CD14-positive monocyte (primary cell): ENCODE results near the gene ST7. TPM values are rescaled to one million over a fixed set of nuclear protein-coding genes. Genes with fewer than 3 reads are reported as not detected.

ENCODE experiments used
- DNase-seq, 3 donors: peaks; one replicate each; pipeline ENCODE4 v3.0.0-alpha.2; 2011 to 2022
- H2AFZ ChIP-seq: 2 replicates; pipeline ENCODE4 v1.6.0; 2012; ENCODE audit warnings: mild to moderate bottlenecking, low read depth, low read length, inconsistent platforms; ENCODE audit not compliant: insufficient read depth, poor library complexity, severe bottlenecking
- H3K27ac ChIP-seq, 2 donors: 1 replicate in 1 of 2; 2 replicates in 1 of 2; pipeline ENCODE4 v1.5.1; 2012 to 2013; ENCODE audit warnings: low read length in 2 of 2, control low read depth in 1 of 2, inconsistent platforms in 1 of 2, low read depth in 1 of 2, mild to moderate bottlenecking in 1 of 2
- H3K27me3 ChIP-seq, 2 donors: one replicate each; pipeline versions ENCODE4 v1.6.0 to v1.6.1; 2011 to 2013; ENCODE audit warnings: low read length in 2 of 2; ENCODE audit not compliant: control insufficient read depth in 2 of 2, insufficient read depth in 2 of 2
- H3K36me3 ChIP-seq, 2 donors: replicated peaks in 1 of 2; 1 replicate in 1 of 2; 2 replicates in 1 of 2; pipeline versions ENCODE4 v1.5.1 to v1.6.1; 2012 to 2013; ENCODE audit warnings: low read length in 2 of 2, control low read depth in 1 of 2, inconsistent platforms in 1 of 2, mild to moderate bottlenecking in 1 of 2; ENCODE audit not compliant: insufficient read depth in 2 of 2, control insufficient read depth in 1 of 2
- H3K4me1 ChIP-seq, 2 donors: 1 replicate in 1 of 2; 2 replicates in 1 of 2; pipeline versions ENCODE4 v1.5.1 to v1.6.1; 2012 to 2013; ENCODE audit warnings: low read length in 2 of 2, control low read depth in 1 of 2, inconsistent platforms in 1 of 2, mild to moderate bottlenecking in 1 of 2, moderate library complexity in 1 of 2; ENCODE audit not compliant: insufficient read depth in 2 of 2, control insufficient read depth in 1 of 2
- H3K4me2 ChIP-seq: replicated peaks from 2 replicates; pipeline ENCODE3; 2012; ENCODE audit warnings: low read length, moderate library complexity, mild to moderate bottlenecking; ENCODE audit not compliant: poor library complexity, severe bottlenecking; ENCODE audit errors: extremely low read depth
- H3K4me3 ChIP-seq, 3 experiments: fragments of 200-600 bp in 1 of 3; sonication (generic) in 1 of 3; replicated peaks in 1 of 3; 1 replicate in 2 of 3; 2 replicates in 1 of 3; pipeline ENCODE4 v1.5.1; 2011 to 2013; ENCODE audit warnings: low read length in 3 of 3, mild to moderate bottlenecking in 3 of 3, control low read depth in 2 of 3, low read depth in 2 of 3, inconsistent platforms in 1 of 3, moderate library complexity in 1 of 3
- H3K79me2 ChIP-seq: 2 replicates; pipeline ENCODE4 v1.6.0; 2012; ENCODE audit warnings: mild to moderate bottlenecking, control low read depth, inconsistent platforms, low read length, moderate library complexity; ENCODE audit not compliant: insufficient read depth
- H3K9ac ChIP-seq: 2 replicates; pipeline ENCODE4 v1.6.0; 2017; ENCODE audit warnings: low read length, mild to moderate bottlenecking; ENCODE audit not compliant: insufficient read depth, poor library complexity, severe bottlenecking
- H3K9me3 ChIP-seq, 2 donors: replicated peaks in 1 of 2; 1 replicate in 1 of 2; 2 replicates in 1 of 2; pipeline versions ENCODE4 v1.5.1 to v1.6.1; 2012 to 2013; ENCODE audit warnings: low read length in 2 of 2, control low read depth in 1 of 2; ENCODE audit not compliant: control insufficient read depth in 1 of 2, insufficient read depth in 1 of 2
- H4K20me1 ChIP-seq: 2 replicates; pipeline ENCODE4 v1.6.0; 2012; ENCODE audit warnings: mild to moderate bottlenecking, low read length, control low read depth, moderate library complexity; ENCODE audit not compliant: insufficient read depth
- H3K27ac Mint-ChIP-seq, 7 donors: one replicate each; pipeline ENCODE4 v1.8.0; 2020; ENCODE audit warnings: mild to moderate bottlenecking in 7 of 7, mixed read lengths in 7 of 7, moderate library complexity in 6 of 7, inconsistent platforms in 2 of 7
- H3K27me3 Mint-ChIP-seq, 3 donors: one replicate each; pipeline ENCODE4 v1.8.0; 2021 to 2022; ENCODE audit warnings: low read depth in 3 of 3, mild to moderate bottlenecking in 3 of 3, mixed read lengths in 3 of 3, moderate library complexity in 3 of 3, inconsistent platforms in 1 of 3
- H3K36me3 Mint-ChIP-seq, 2 donors: one replicate each; pipeline ENCODE4 v1.8.0; 2020; ENCODE audit warnings: mixed read lengths in 2 of 2, inconsistent platforms in 1 of 2, mild to moderate bottlenecking in 1 of 2
- H3K4me1 Mint-ChIP-seq: one replicate; pipeline ENCODE4 v1.8.0; 2020; ENCODE audit warnings: mild to moderate bottlenecking, mixed read lengths
- H3K4me3 Mint-ChIP-seq, 2 donors: one replicate each; pipeline ENCODE4 v1.8.0; 2020; ENCODE audit warnings: mild to moderate bottlenecking in 2 of 2, mixed read lengths in 2 of 2, moderate library complexity in 1 of 2
- H3K9me3 Mint-ChIP-seq, 7 donors: one replicate each; pipeline ENCODE4 v1.8.0; 2020 to 2022; ENCODE audit warnings: mixed read lengths in 7 of 7, mild to moderate bottlenecking in 6 of 7, moderate library complexity in 6 of 7, inconsistent platforms in 2 of 7
- CTCF ChIP-seq: fragments of 200-600 bp; IDR thresholded peaks from one replicate; pipeline ENCODE4 v1.8.0; 2022; ENCODE audit warnings: antibody characterized with exemption, mild to moderate bottlenecking
- WGBS: methylation state at CpG from one replicate; pipeline ENCODE4 v1.1.5; 2013; ENCODE audit warnings: missing lambda C conversion rate; ENCODE audit not compliant: insufficient coverage; 5-methylcytosine and 5-hydroxymethylcytosine counted together
- intact Hi-C, 2 donors: fragments of 100-400 bp; cut with micrococcal nuclease; formaldehyde crosslinking; loops; one replicate each; pipeline versions ENCODE4 v1.15.0 to v1.15.1; 2023
- polyA plus RNA-seq, 3 donors: library from polyadenylated mRNA; depleted of rRNA in 1 of 3; unstranded in 2 of 3; stranded (reverse) in 1 of 3; fragments of 300-500 nt in 2 of 3; fragments of >200 nt in 1 of 3; fragmentation: Illumina TruSeq in 2 of 3; gene quantifications; 1 replicate in 2 of 3; 2 replicates in 1 of 3; pipeline ENCODE4 v1.2.3, GENCODE V29; 2012 to 2021

ST7 gene
- polyA plus RNA-seq, 3 donors: 3.6 to 5.5 (median 4.1) TPM

- H3K36me3 Mint-ChIP-seq: peaks cover 11 to 14% of the 10 kb centered on the region in 2 donors
- no peak for TF ChIP-seq CTCF
- DNase-seq: no peak
- no CpG with 5 or more reads among the region's 5 CpGs for WGBS
- Histone ChIP-seq H3K9me3 (no peaks in the 10 kb centered on the region), H3K4me2 (no peak overlapping the region), H3K36me3 (peaks cover 0 to 8% of the 10 kb centered on the region in 2 donors), H3K79me2 (no peaks in the 10 kb centered on the region), H3K9ac (no peak overlapping the region), H3K4me1 (no peaks in the 10 kb centered on the region), H3K27me3 (no peaks in the 10 kb centered on the region), H4K20me1 (peaks cover 33% of the 10 kb centered on the region), H3K27ac (no peak overlapping the region), H2AFZ (no peak overlapping the region), H3K4me3 (no peak overlapping the region)
- H3K27ac Mint-ChIP-seq: no peak overlapping the region
- H3K27me3 Mint-ChIP-seq: peaks cover 0 to 5% (median 2%) of the 10 kb centered on the region in 3 donors
- peaks cover 5% of the 10 kb centered on the region for H3K4me1 Mint-ChIP-seq
- intact Hi-C loops: loop anchor here in 1 of 2 donors (5.0 kb wide), 1 partner anchor 203 kb away; no protein-coding TSS in a partner anchor
- no peak overlapping the region for H3K4me3 Mint-ChIP-seq
- H3K9me3 Mint-ChIP-seq: no peaks in the 10 kb centered on the region
Observed at GRCh38 chr7:116924741-116925140, 28.6 kb upstream of the ST7 start.

GRCh38 chr7:116929021-116929420 is 24.3 kb upstream of the ST7 start:
- H2AFZ ChIP-seq: no peak overlapping the region
- H3K79me2 ChIP-seq: no peaks in the 10 kb centered on the region
- 82% methylated on average over 1 of the region's 3 CpGs for WGBS
- H3K4me3 Mint-ChIP-seq: no peak overlapping the region
- H3K4me1 ChIP-seq: no peaks in the 10 kb centered on the region
- H3K36me3 ChIP-seq: no peaks in the 10 kb centered on the region
- no peaks in the 10 kb centered on the region for H3K9me3 ChIP-seq
- H3K4me2 ChIP-seq: no peak overlapping the region
- H3K27me3 Mint-ChIP-seq: peaks cover 0 to 8% (median 2%) of the 10 kb centered on the region in 3 donors
- H3K9ac ChIP-seq: no peak overlapping the region
- peaks cover 9% of the 10 kb centered on the region for H3K4me1 Mint-ChIP-seq
- H3K27ac Mint-ChIP-seq: no peak overlapping the region
- H3K36me3 Mint-ChIP-seq: no peaks in the 10 kb centered on the region
- H3K9me3 Mint-ChIP-seq: no peaks in the 10 kb centered on the region
- H3K27ac ChIP-seq: no peak overlapping the region
- no peaks in the 10 kb centered on the region for H4K20me1 ChIP-seq
- no peak for DNase-seq
- H3K27me3 ChIP-seq: no peaks in the 10 kb centered on the region
- intact Hi-C loops: loop anchor here in 1 of 2 donors (5.0 kb wide), 1 partner anchor 198 kb away; no protein-coding TSS in a partner anchor
- no peak overlapping the region for H3K4me3 ChIP-seq
- TF ChIP-seq CTCF: no peak
